Testis (tissue), 2 donors: ENCODE measurements around the gene BRPF1.

Source experiments
- POLR2A ChIP-seq: fragments of 450-650 bp; IDR thresholded peaks from one replicate; pipeline ENCODE4 v1.6.1; 2017; ENCODE audit warnings: antibody characterized with exemption, mild to moderate bottlenecking, moderate library complexity
- TF ChIP-seq, protein P1 (sequence below), 3 experiments: fragments of 450-650 bp in 2 of 3; fragments of 200-600 bp in 1 of 3; sonication (generic) in 1 of 3; IDR thresholded peaks; one replicate each; pipeline ENCODE4 v1.5.1; 2016 to 2019; ENCODE audit warnings: antibody characterized with exemption in 3 of 3, mild to moderate bottlenecking in 2 of 3, moderate library complexity in 1 of 3

DNA sequence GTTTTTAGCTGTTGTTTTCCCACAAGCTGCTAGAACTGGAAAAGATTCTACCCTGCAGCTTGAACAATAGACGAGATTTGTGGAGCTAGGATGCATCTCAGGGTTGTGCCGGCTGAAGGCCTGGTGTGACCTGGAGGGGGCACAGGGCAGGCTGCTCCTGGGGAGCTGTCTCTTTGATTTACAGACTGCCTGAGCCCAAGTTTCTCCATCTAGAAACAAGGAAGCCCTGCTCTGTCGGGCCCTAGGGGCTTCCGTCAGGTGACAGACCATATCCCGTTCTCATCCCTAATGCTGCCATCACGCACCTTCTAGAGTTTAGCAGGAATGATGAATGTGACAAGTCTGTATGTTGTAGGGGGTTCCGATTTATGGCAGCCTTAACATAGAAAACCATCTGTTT lies 35.8 kb upstream of the BRPF1 start:
- TF ChIP-seq, protein P1, sequence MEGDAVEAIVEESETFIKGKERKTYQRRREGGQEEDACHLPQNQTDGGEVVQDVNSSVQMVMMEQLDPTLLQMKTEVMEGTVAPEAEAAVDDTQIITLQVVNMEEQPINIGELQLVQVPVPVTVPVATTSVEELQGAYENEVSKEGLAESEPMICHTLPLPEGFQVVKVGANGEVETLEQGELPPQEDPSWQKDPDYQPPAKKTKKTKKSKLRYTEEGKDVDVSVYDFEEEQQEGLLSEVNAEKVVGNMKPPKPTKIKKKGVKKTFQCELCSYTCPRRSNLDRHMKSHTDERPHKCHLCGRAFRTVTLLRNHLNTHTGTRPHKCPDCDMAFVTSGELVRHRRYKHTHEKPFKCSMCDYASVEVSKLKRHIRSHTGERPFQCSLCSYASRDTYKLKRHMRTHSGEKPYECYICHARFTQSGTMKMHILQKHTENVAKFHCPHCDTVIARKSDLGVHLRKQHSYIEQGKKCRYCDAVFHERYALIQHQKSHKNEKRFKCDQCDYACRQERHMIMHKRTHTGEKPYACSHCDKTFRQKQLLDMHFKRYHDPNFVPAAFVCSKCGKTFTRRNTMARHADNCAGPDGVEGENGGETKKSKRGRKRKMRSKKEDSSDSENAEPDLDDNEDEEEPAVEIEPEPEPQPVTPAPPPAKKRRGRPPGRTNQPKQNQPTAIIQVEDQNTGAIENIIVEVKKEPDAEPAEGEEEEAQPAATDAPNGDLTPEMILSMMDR (IDR thresholded peaks at IDR 0.05) = no peak
- no peak for TF ChIP-seq POLR2A
